Neural progenitor cell (in vitro differentiated cells): ENCODE measurements around the gene ASB9.

Source experiments
- EZH2 ChIP-seq: fragments of 200-600 bp; sonication (generic); IDR thresholded peaks from 2 replicates; pipeline ENCODE4 v1.6.1; 2017; ENCODE audit warnings: antibody characterized with exemption, mild to moderate bottlenecking, moderate library complexity
- TF ChIP-seq, protein P1 (sequence below): fragments of 200-600 bp; sonication (generic); IDR thresholded peaks from 2 replicates; pipeline ENCODE4 v1.5.1; 2017; ENCODE audit warnings: antibody characterized with exemption, mild to moderate bottlenecking

DNA sequence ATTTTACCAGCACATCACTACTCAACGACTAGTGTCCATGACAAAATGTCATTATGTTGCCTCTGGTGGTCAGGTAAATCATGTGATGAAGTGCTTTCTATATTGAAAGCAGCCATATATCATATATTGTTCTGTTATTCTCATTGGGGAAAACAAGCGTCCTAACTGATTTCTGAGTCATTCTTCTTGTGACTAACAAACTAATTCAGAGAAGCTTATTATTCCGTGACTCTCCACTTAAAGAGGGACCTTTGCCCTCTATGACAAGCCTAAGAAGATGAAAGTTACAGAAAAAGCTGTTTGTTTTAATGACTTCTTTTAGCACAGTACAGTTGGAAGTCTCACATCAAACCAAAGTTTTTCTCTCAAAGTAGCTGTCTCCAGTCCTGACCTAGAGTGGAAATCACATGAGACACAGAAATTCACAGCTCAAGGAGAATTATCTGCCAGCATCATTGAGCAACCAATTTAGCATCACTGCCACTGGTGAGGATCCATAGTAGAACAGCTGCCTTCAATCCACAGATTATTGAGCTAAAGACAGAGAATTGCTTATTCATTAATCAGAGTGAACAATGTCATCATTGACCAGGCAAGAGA lies 36.4 kb downstream of the ASB9 start:
- TF ChIP-seq, protein P1, sequence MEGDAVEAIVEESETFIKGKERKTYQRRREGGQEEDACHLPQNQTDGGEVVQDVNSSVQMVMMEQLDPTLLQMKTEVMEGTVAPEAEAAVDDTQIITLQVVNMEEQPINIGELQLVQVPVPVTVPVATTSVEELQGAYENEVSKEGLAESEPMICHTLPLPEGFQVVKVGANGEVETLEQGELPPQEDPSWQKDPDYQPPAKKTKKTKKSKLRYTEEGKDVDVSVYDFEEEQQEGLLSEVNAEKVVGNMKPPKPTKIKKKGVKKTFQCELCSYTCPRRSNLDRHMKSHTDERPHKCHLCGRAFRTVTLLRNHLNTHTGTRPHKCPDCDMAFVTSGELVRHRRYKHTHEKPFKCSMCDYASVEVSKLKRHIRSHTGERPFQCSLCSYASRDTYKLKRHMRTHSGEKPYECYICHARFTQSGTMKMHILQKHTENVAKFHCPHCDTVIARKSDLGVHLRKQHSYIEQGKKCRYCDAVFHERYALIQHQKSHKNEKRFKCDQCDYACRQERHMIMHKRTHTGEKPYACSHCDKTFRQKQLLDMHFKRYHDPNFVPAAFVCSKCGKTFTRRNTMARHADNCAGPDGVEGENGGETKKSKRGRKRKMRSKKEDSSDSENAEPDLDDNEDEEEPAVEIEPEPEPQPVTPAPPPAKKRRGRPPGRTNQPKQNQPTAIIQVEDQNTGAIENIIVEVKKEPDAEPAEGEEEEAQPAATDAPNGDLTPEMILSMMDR, result no peak
- TF ChIP-seq EZH2, result no peak
